NCI-H526 treated with DMSO at 0.1 percent for 48 hours (cell line): ENCODE results near the gene MYG1.
"Not testable (repeated sequence)": the region's sequence is repeated elsewhere in the genome, so short reads cannot be mapped to it uniquely, and the experiment has no call there.

Source experiments
- DNase-seq: peaks from one replicate; lab custom pipeline; 2025; lab: John Stamatoyannopoulos, UW

MYG1 gene

GRCh38 chr12:53327435-53328042 is 28.0 kb downstream of the MYG1 start:
- DNase-seq: no peak

GRCh38 chr12:53328043-53328435 is 28.5 kb downstream of the MYG1 start:
- DNase-seq: no peak

GRCh38 chr12:53330671-53331070 is 31.2 kb downstream of the MYG1 start:
- DNase-seq: no peak

GRCh38 chr12:53332339-53332738 is 32.8 kb downstream of the MYG1 start:
- DNase-seq: not testable (repeated sequence)

GRCh38 chr12:53332744-53333143 is 33.2 kb downstream of the MYG1 start:
- DNase-seq: no peak

GRCh38 chr12:53333289-53333688 is 33.8 kb downstream of the MYG1 start:
- no peak for DNase-seq

GRCh38 chr12:53333845-53334244 is 34.4 kb downstream of the MYG1 start:
- DNase-seq: no peak

- DNase-seq: no peak
These were observed 35.3 kb downstream of the MYG1 start for GRCh38 chr12:53334822-53335221.

- no peak for DNase-seq
These were observed 36.7 kb downstream of the MYG1 start, which contains the start of gene SP7 for GRCh38 chr12:53336181-53336681. Gene SP7, minus strand, starts transcription at chr12:53336354. Its CDS starts 708 bp downstream, at chr12:53335646.

GRCh38 chr12:53338017-53338416 is 38.5 kb downstream of the MYG1 start:
- DNase-seq: no peak

GRCh38 chr12:53338916-53339315 is 39.4 kb downstream of the MYG1 start:
- no peak for DNase-seq

- DNase-seq: no peak
These were observed 40.9 kb downstream of the MYG1 start for GRCh38 chr12:53340398-53340797.

- DNase-seq: no peak
These were observed 44.0 kb downstream of the MYG1 start for GRCh38 chr12:53343449-53343848.

GRCh38 chr12:53343969-53344368 is 44.5 kb downstream of the MYG1 start:
- no peak for DNase-seq

GRCh38 chr12:53344487-53344823 is 45.0 kb downstream of the MYG1 start:
- DNase-seq: no peak

GRCh38 chr12:53344824-53345485 is 45.5 kb downstream of the MYG1 start:
- DNase-seq: peak; percentile 51

GRCh38 chr12:53345486-53346188 is 46.1 kb downstream of the MYG1 start:
- peak; percentile 38 for DNase-seq

GRCh38 chr12:53346491-53346890 is 47.0 kb downstream of the MYG1 start:
- no peak for DNase-seq

GRCh38 chr12:53347905-53348304 is 48.4 kb downstream of the MYG1 start:
- no peak for DNase-seq

- DNase-seq: peak; percentile 62
These were observed 53.1 kb downstream of the MYG1 start for GRCh38 chr12:53352331-53353256.

- DNase-seq: no peak
These were observed 53.8 kb downstream of the MYG1 start for GRCh38 chr12:53353257-53353655.

- no peak for DNase-seq
These were observed 55.6 kb downstream of the MYG1 start for GRCh38 chr12:53355121-53355520.
